Smooth muscle cell (in vitro differentiated cells): ENCODE measurements around the gene NPEPPS. TPM values are rescaled to one million over a fixed set of nuclear protein-coding genes. Genes with fewer than 3 reads are reported as not detected.
A peak's percentile ranks its signal among the peaks of the same experiment; 100 is the strongest.

Source experiments
- DNase-seq: peaks from one replicate; lab custom pipeline; 2025; ENCODE audit not compliant: unreplicated experiment; lab: John Stamatoyannopoulos, UW
- H2AFZ ChIP-seq: fragments of 200-600 bp; sonication (generic); 2 replicates; pipeline ENCODE4 v1.6.0; 2016; ENCODE audit warnings: antibody characterized with exemption, low read depth, mild to moderate bottlenecking
- H3F3A ChIP-seq: fragments of 200-600 bp; sonication (generic); 2 replicates; pipeline ENCODE4 v1.6.0; 2017; ENCODE audit warnings: antibody characterized with exemption, low read depth
- H3K27ac ChIP-seq: fragments of 200-600 bp; sonication (generic); 2 replicates; pipeline ENCODE4 v1.5.1; 2016; ENCODE audit warnings: low read depth, mild to moderate bottlenecking
- H3K27me3 ChIP-seq: fragments of 200-600 bp; sonication (generic); 2 replicates; pipeline ENCODE4 v1.6.1; 2016; ENCODE audit warnings: low read depth, mild to moderate bottlenecking
- H3K36me3 ChIP-seq: fragments of 200-600 bp; sonication (generic); 2 replicates; pipeline ENCODE4 v1.5.1; 2016; ENCODE audit warnings: low read depth
- H3K4me1 ChIP-seq: fragments of 200-600 bp; sonication (generic); 2 replicates; pipeline ENCODE4 v1.5.1; 2016; ENCODE audit warnings: low read depth
- H3K4me2 ChIP-seq: fragments of 200-600 bp; sonication (generic); 2 replicates; pipeline ENCODE4 v1.6.0; 2016; ENCODE audit warnings: mild to moderate bottlenecking
- H3K4me3 ChIP-seq: fragments of 200-600 bp; sonication (generic); 2 replicates; pipeline ENCODE4 v1.5.1; 2016; ENCODE audit warnings: mild to moderate bottlenecking
- H3K79me2 ChIP-seq: fragments of 200-600 bp; sonication (generic); 2 replicates; pipeline ENCODE4 v1.6.0; 2016; ENCODE audit warnings: low read depth, mild to moderate bottlenecking
- H3K9ac ChIP-seq: fragments of 200-600 bp; sonication (generic); 2 replicates; pipeline ENCODE4 v1.6.0; 2016; ENCODE audit warnings: low read depth
- H3K9me3 ChIP-seq: fragments of 200-600 bp; sonication (generic); replicated peaks from 2 replicates; pipeline ENCODE4 v1.5.1; 2016; ENCODE audit warnings: low read depth
- H4K20me1 ChIP-seq: fragments of 200-600 bp; sonication (generic); 2 replicates; pipeline ENCODE4 v1.6.0; 2016; ENCODE audit warnings: low read depth
- CTCF ChIP-seq: fragments of 200-600 bp; sonication (generic); IDR thresholded peaks from 2 replicates; pipeline ENCODE4 v1.5.1; 2017; ENCODE audit warnings: borderline replicate concordance, mild to moderate bottlenecking, antibody characterized with exemption; ENCODE audit not compliant: insufficient read depth, poor library complexity, severe bottlenecking
- WGBS: methylation state at CpG from one replicate; pipeline ENCODE4 v1.1.7; 2016; ENCODE audit warnings: low lambda C conversion rate; 5-methylcytosine and 5-hydroxymethylcytosine counted together
- polyA plus RNA-seq: library from polyadenylated mRNA; unstranded; fragments of >200 nt; fragmentation: Nextera tagmentation; extraction: Ambion mirVana; gene quantifications from 2 replicates; pipeline ENCODE4 v1.2.1, GENCODE V29; 2016
- total RNA-seq: library from RNA; depleted of rRNA; stranded (reverse); fragments of >200 nt; gene quantifications from 2 replicates; pipeline ENCODE4 v1.2.3, GENCODE V29; 2014

Gene NPEPPS
- total and polyA plus RNA-seq, 2 experiments from 2014 or later = 50.2 to 70.5 TPM

DNA sequence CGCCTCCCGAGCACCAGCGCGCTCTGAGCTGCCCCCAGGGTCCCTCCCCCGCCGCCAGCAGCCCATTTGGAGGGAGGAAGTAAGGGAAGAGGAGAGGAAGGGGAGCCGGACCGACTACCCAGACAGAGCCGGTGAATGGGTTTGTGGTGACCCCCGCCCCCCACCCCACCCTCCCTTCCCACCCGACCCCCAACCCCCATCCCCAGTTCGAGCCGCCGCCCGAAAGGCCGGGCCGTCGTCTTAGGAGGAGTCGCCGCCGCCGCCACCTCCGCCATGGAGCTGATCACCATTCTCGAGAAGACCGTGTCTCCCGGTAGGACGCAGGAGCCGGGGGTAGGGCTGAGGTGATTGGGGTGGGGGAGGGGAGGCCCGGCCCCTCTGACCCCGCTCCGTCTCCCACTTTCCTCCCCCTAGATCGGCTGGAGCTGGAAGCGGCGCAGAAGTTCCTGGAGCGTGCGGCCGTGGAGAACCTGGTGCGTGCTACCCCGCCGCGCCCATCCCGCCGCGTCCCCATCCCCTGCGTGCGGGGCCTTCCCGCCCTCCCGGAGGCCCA is 119.1 kb downstream of the NPEPPS start:
- WGBS = 0% methylated on average over 7 of the region's 48 CpGs
- H4K20me1 ChIP-seq = peaks cover 44% of the 10 kb centered on the region
- no peak for TF ChIP-seq CTCF
- peak overlapping the region; percentile 39 for H3K27ac ChIP-seq
- no peak for DNase-seq
- H3K4me1 ChIP-seq = peaks cover 37% of the 10 kb centered on the region
- H3K27me3 ChIP-seq = no peaks in the 10 kb centered on the region
- H3F3A ChIP-seq = peaks cover 11% of the 10 kb centered on the region
- H3K9ac ChIP-seq = peak overlapping the region; percentile 45
- no peaks in the 10 kb centered on the region for H3K9me3 ChIP-seq
- H3K4me2 ChIP-seq = peak overlapping the region; percentile 98
- peaks cover 46% of the 10 kb centered on the region for H3K79me2 ChIP-seq
- H3K4me3 ChIP-seq = peak overlapping the region; percentile 91
- no peak overlapping the region for H2AFZ ChIP-seq
- peaks cover under 1% of the 10 kb centered on the region for H3K36me3 ChIP-seq

GRCh38 chr17:47650525-47651522 is 119.9 kb downstream of the NPEPPS start:
- Histone ChIP-seq H3K9me3 (no peaks in the 10 kb centered on the region), H3K27ac (peak overlapping the region; percentile 68), H4K20me1 (peaks cover 52% of the 10 kb centered on the region), H2AFZ (no peak overlapping the region), H3K27me3 (no peaks in the 10 kb centered on the region), H3K79me2 (peaks cover 54% of the 10 kb centered on the region), H3K4me1 (peaks cover 37% of the 10 kb centered on the region), H3K4me2 (peak overlapping the region; percentile 98), H3K36me3 (peaks cover 3% of the 10 kb centered on the region), H3K4me3 (peak overlapping the region; percentile 91), H3K9ac (peak overlapping the region; percentile 70), H3F3A (peaks cover 15% of the 10 kb centered on the region)
- peak; percentile 76 for DNase-seq
- no peak for TF ChIP-seq CTCF
- WGBS = 1% methylated on average over 12 of the region's 39 CpGs

DNA sequence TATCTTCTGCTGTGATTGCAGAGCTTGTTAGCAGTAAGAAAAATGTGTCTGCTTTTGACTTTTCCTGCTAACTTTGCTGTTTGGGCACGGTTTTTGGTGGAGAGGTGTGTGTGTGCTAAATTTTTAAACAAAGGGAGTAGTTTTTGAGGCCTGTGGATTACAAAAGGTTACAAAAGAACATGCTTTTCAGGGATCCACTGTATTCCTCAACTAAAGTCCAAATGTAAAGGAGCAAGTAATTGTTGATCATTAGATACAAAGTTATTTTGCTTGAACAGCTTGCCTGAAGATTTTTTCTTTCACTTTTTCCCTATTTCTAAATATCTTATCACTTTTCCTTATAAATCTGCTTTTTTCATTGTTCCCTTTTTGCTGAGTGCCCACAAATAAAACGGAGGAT is 120.8 kb downstream of the NPEPPS start:
- Histone ChIP-seq H4K20me1 (peaks cover 61% of the 10 kb centered on the region), H3K79me2 (peaks cover 63% of the 10 kb centered on the region), H3K9me3 (no peaks in the 10 kb centered on the region), H3K4me3 (peak overlapping the region; percentile 91), H3K27ac (peak overlapping the region; percentile 5), H3K27me3 (no peaks in the 10 kb centered on the region), H3F3A (peaks cover 15% of the 10 kb centered on the region), H3K9ac (peak overlapping the region; percentile 70), H3K4me1 (peaks cover 37% of the 10 kb centered on the region), H3K4me2 (peak overlapping the region; percentile 98), H2AFZ (no peak overlapping the region), H3K36me3 (peaks cover 3% of the 10 kb centered on the region)
- no peak for DNase-seq
- WGBS = 73% methylated on average over 2 of the region's 2 CpGs
- TF ChIP-seq CTCF = no peak
